ENCODE results near the gene PRKCH. TPM values are rescaled to one million over a fixed set of nuclear protein-coding genes. Genes with fewer than 3 reads are reported as not detected.

PRKCH gene
- total RNA-seq, 1 donor: 3.3 TPM

GRCh38 chr14:61563880-61564617 lies 242.7 kb downstream of the PRKCH start:
- peak; percentile 78 for DNase-seq (ENCODE audit: insufficient read length, low spot score, missing footprints)
- Histone ChIP-seq H3K79me2 (ENCODE audit: insufficient read depth, low read length) (peaks cover 36% of the 10 kb centered on the region), H3K4me3 (ENCODE audit: insufficient read depth, low read length) (no peak overlapping the region), H3K9me3 (ENCODE audit: low read depth, low read length) (no peaks in the 10 kb centered on the region), H3K27me3 (ENCODE audit: insufficient read depth, low read length) (no peaks in the 10 kb centered on the region), H3K4me1 (ENCODE audit: insufficient read depth, low read length) (peaks cover 96% of the 10 kb centered on the region), H4K20me1 (ENCODE audit: insufficient read depth, low read length) (no peaks in the 10 kb centered on the region), H3K4me2 (ENCODE audit: insufficient read depth, low read length) (peak overlapping the region; percentile 21), H3K36me3 (ENCODE audit: insufficient read depth, low read length) (no peaks in the 10 kb centered on the region), H2AFZ (ENCODE audit: low read length) (no peak overlapping the region), H3K27ac (ENCODE audit: low read depth, low read length) (peak overlapping the region; percentile 97)
- TF ChIP-seq, protein P1, sequence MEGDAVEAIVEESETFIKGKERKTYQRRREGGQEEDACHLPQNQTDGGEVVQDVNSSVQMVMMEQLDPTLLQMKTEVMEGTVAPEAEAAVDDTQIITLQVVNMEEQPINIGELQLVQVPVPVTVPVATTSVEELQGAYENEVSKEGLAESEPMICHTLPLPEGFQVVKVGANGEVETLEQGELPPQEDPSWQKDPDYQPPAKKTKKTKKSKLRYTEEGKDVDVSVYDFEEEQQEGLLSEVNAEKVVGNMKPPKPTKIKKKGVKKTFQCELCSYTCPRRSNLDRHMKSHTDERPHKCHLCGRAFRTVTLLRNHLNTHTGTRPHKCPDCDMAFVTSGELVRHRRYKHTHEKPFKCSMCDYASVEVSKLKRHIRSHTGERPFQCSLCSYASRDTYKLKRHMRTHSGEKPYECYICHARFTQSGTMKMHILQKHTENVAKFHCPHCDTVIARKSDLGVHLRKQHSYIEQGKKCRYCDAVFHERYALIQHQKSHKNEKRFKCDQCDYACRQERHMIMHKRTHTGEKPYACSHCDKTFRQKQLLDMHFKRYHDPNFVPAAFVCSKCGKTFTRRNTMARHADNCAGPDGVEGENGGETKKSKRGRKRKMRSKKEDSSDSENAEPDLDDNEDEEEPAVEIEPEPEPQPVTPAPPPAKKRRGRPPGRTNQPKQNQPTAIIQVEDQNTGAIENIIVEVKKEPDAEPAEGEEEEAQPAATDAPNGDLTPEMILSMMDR (IDR thresholded peaks at IDR 0.05; ENCODE audit: extremely low read depth, low read depth, low read length): no peak

GRCh38 chr14:61564618-61565091 lies 243.3 kb downstream of the PRKCH start:
- Histone ChIP-seq H3K9me3 (ENCODE audit: low read depth, low read length) (no peaks in the 10 kb centered on the region), H3K79me2 (ENCODE audit: insufficient read depth, low read length) (peaks cover 33% of the 10 kb centered on the region), H3K27me3 (ENCODE audit: insufficient read depth, low read length) (no peaks in the 10 kb centered on the region), H3K36me3 (ENCODE audit: insufficient read depth, low read length) (no peaks in the 10 kb centered on the region), H2AFZ (ENCODE audit: low read length) (no peak overlapping the region), H3K27ac (ENCODE audit: low read depth, low read length) (peak overlapping the region; percentile 97), H3K4me1 (ENCODE audit: insufficient read depth, low read length) (peaks cover 97% of the 10 kb centered on the region), H3K4me3 (ENCODE audit: insufficient read depth, low read length) (no peak overlapping the region), H4K20me1 (ENCODE audit: insufficient read depth, low read length) (no peaks in the 10 kb centered on the region), H3K4me2 (ENCODE audit: insufficient read depth, low read length) (peak overlapping the region; percentile 21)
- peak; percentile 94 for DNase-seq (ENCODE audit: insufficient read length, low spot score, missing footprints)
- TF ChIP-seq, protein P1 (IDR thresholded peaks at IDR 0.05; ENCODE audit: extremely low read depth, low read depth, low read length): no peak

DNA sequence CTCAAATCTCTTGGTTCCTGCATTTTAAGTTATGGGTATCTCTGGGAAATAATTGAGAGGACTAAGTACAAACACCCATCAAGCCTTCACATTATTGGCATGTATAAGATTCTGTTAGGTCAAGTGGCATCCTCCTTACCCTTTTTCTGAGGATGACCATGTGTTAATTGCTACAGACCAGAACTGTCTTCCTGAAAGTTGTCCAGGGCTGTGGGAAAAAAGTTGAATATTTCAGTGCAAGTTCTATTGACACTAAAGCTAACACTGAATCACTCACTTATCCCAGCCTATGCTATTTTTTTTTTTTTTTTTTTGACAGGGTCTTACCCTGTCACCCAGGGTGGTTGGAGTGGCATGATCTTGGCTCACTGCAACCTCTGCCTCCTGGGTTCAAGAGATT lies 243.8 kb downstream of the PRKCH start:
- Histone ChIP-seq H3K27ac (ENCODE audit: low read depth, low read length) (peak overlapping the region; percentile 97), H3K79me2 (ENCODE audit: insufficient read depth, low read length) (peaks cover 31% of the 10 kb centered on the region), H3K4me3 (ENCODE audit: insufficient read depth, low read length) (no peak overlapping the region), H3K4me1 (ENCODE audit: insufficient read depth, low read length) (peaks cover 97% of the 10 kb centered on the region), H2AFZ (ENCODE audit: low read length) (no peak overlapping the region), H3K36me3 (ENCODE audit: insufficient read depth, low read length) (no peaks in the 10 kb centered on the region), H3K4me2 (ENCODE audit: insufficient read depth, low read length) (peak overlapping the region; percentile 14), H4K20me1 (ENCODE audit: insufficient read depth, low read length) (no peaks in the 10 kb centered on the region), H3K27me3 (ENCODE audit: insufficient read depth, low read length) (no peaks in the 10 kb centered on the region), H3K9me3 (ENCODE audit: low read depth, low read length) (no peaks in the 10 kb centered on the region)
- TF ChIP-seq, protein P1 (IDR thresholded peaks at IDR 0.05; ENCODE audit: extremely low read depth, low read depth, low read length): no peak
- DNase-seq (ENCODE audit: insufficient read length, low spot score, missing footprints): no peak

- TF ChIP-seq, protein P1 (IDR thresholded peaks at IDR 0.05; ENCODE audit: extremely low read depth, low read depth, low read length): no peak
Observed at GRCh38 chr14:61565836-61566536, 244.6 kb downstream of the PRKCH start.

More at GRCh38 chr14:61565836-61566536, 244.6 kb downstream of the PRKCH start:
- no peaks in the 10 kb centered on the region for H4K20me1 ChIP-seq (ENCODE audit: insufficient read depth, low read length)
- DNase-seq (ENCODE audit: insufficient read length, low spot score, missing footprints): peak; percentile 88
- H3K79me2 ChIP-seq (ENCODE audit: insufficient read depth, low read length): peaks cover 32% of the 10 kb centered on the region
- H3K27ac ChIP-seq (ENCODE audit: low read depth, low read length): peak overlapping the region; percentile 97
- H3K9me3 ChIP-seq (ENCODE audit: low read depth, low read length): no peaks in the 10 kb centered on the region
- no peak overlapping the region for H3K4me3 ChIP-seq (ENCODE audit: insufficient read depth, low read length)
- no peak overlapping the region for H2AFZ ChIP-seq (ENCODE audit: low read length)
- H3K36me3 ChIP-seq (ENCODE audit: insufficient read depth, low read length): no peaks in the 10 kb centered on the region
- peaks cover 97% of the 10 kb centered on the region for H3K4me1 ChIP-seq (ENCODE audit: insufficient read depth, low read length)
- no peaks in the 10 kb centered on the region for H3K27me3 ChIP-seq (ENCODE audit: insufficient read depth, low read length)
- peak overlapping the region; percentile 35 for H3K4me2 ChIP-seq (ENCODE audit: insufficient read depth, low read length)
